ENCODE measurements around the gene AKT2. TPM values are rescaled to one million over a fixed set of nuclear protein-coding genes. Genes with fewer than 3 reads are reported as not detected.
"Not testable (repeated sequence)": the region's sequence is repeated elsewhere in the genome, so short reads cannot be mapped to it uniquely, and the experiment has no call there.

AKT2 gene
- 192 to 200 TPM (median 194 TPM) in 3 replicates for total RNA-seq

GRCh38 chr19:40284501-40285352 lies at the start of gene AKT2:
AKT2 (minus strand) TSS chr19:40285345; CDS start chr19:40265267, 20,078 bp downstream.
- Mint-ChIP-seq H3K9me3 (no peaks in the 10 kb centered on the region), H3K27ac (peak within 1 kb of the TSS; percentile 99), H3K36me3 (no peaks in the 10 kb centered on the region), H3K4me1 (peaks cover 45% of the 10 kb centered on the region), H3K27me3 (ENCODE audit: low read depth) (no peaks in the 10 kb centered on the region), H3K4me3 (peak within 1 kb of the TSS; percentile 86)
- TF ChIP-seq, protein P1, sequence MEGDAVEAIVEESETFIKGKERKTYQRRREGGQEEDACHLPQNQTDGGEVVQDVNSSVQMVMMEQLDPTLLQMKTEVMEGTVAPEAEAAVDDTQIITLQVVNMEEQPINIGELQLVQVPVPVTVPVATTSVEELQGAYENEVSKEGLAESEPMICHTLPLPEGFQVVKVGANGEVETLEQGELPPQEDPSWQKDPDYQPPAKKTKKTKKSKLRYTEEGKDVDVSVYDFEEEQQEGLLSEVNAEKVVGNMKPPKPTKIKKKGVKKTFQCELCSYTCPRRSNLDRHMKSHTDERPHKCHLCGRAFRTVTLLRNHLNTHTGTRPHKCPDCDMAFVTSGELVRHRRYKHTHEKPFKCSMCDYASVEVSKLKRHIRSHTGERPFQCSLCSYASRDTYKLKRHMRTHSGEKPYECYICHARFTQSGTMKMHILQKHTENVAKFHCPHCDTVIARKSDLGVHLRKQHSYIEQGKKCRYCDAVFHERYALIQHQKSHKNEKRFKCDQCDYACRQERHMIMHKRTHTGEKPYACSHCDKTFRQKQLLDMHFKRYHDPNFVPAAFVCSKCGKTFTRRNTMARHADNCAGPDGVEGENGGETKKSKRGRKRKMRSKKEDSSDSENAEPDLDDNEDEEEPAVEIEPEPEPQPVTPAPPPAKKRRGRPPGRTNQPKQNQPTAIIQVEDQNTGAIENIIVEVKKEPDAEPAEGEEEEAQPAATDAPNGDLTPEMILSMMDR (IDR thresholded peaks at IDR 0.05; ENCODE audit: unreplicated experiment), result no peak
- DNase-seq (ENCODE audit: low spot score in 2 of 2, unreplicated experiment in 2 of 2), result peak; percentile 74 to 88

- not testable (repeated sequence) for DNase-seq (ENCODE audit: low spot score in 2 of 2, unreplicated experiment in 2 of 2); H3K9me3 Mint-ChIP-seq; H3K4me3 Mint-ChIP-seq; H3K27me3 Mint-ChIP-seq (ENCODE audit: low read depth); H3K27ac Mint-ChIP-seq
- Mint-ChIP-seq H3K36me3 (peaks cover 37% of the 10 kb centered on the region), H3K4me1 (peaks cover 11% of the 10 kb centered on the region)
Observed at GRCh38 chr19:40333083-40333482, 47.9 kb upstream of the AKT2 start.

GRCh38 chr19:40332669-40333068 lies 47.5 kb upstream of the AKT2 start:
- Mint-ChIP-seq H3K27me3 (ENCODE audit: low read depth) (no peaks in the 10 kb centered on the region), H3K9me3 (no peaks in the 10 kb centered on the region), H3K4me1 (peaks cover 11% of the 10 kb centered on the region), H3K4me3 (no peak overlapping the region), H3K36me3 (peaks cover 37% of the 10 kb centered on the region), H3K27ac (no peak overlapping the region)
- DNase-seq (ENCODE audit: low spot score in 2 of 2, unreplicated experiment in 2 of 2), result no peak
- TF ChIP-seq, protein P1 (IDR thresholded peaks at IDR 0.05; ENCODE audit: unreplicated experiment), result no peak

- Mint-ChIP-seq H3K36me3 (peaks cover 44% of the 10 kb centered on the region), H3K27ac (peak overlapping the region; percentile 56), H3K9me3 (no peaks in the 10 kb centered on the region), H3K4me1 (peaks cover 11% of the 10 kb centered on the region), H3K27me3 (ENCODE audit: low read depth) (no peaks in the 10 kb centered on the region), H3K4me3 (no peak overlapping the region)
- TF ChIP-seq, protein P1 (IDR thresholded peaks at IDR 0.05; ENCODE audit: unreplicated experiment), result no peak
- no peak for DNase-seq (ENCODE audit: low spot score in 2 of 2, unreplicated experiment in 2 of 2)
Observed at GRCh38 chr19:40331052-40331451, 45.9 kb upstream of the AKT2 start.

- no peak overlapping the region for H3K4me3 Mint-ChIP-seq
Observed at GRCh38 chr19:40326201-40326600, 41.1 kb upstream of the AKT2 start.

GRCh38 chr19:40323705-40324104 lies 38.6 kb upstream of the AKT2 start:
- H3K36me3 Mint-ChIP-seq, result peaks cover 48% of the 10 kb centered on the region
- TF ChIP-seq, protein P1 (IDR thresholded peaks at IDR 0.05; ENCODE audit: unreplicated experiment), result no peak
- DNase-seq (ENCODE audit: low spot score in 2 of 2, unreplicated experiment in 2 of 2), result no peak
- no peaks in the 10 kb centered on the region for H3K27me3 Mint-ChIP-seq (ENCODE audit: low read depth)
- H3K9me3 Mint-ChIP-seq, result no peaks in the 10 kb centered on the region
- H3K27ac Mint-ChIP-seq, result peak overlapping the region; percentile 70
- H3K4me1 Mint-ChIP-seq, result peaks cover 17% of the 10 kb centered on the region
- no peak overlapping the region for H3K4me3 Mint-ChIP-seq

More at GRCh38 chr19:40326201-40326600, 41.1 kb upstream of the AKT2 start:
- DNase-seq (ENCODE audit: low spot score in 2 of 2, unreplicated experiment in 2 of 2), result no peak
- no peaks in the 10 kb centered on the region for H3K9me3 Mint-ChIP-seq
- no peaks in the 10 kb centered on the region for H3K27me3 Mint-ChIP-seq (ENCODE audit: low read depth)
- peaks cover 56% of the 10 kb centered on the region for H3K36me3 Mint-ChIP-seq
- peaks cover 28% of the 10 kb centered on the region for H3K4me1 Mint-ChIP-seq
- TF ChIP-seq, protein P1 (IDR thresholded peaks at IDR 0.05; ENCODE audit: unreplicated experiment), result no peak
- H3K27ac Mint-ChIP-seq, result no peak overlapping the region
